Lower lobe of right lung (tissue), 2 donors: ENCODE measurements around the gene KANSL3. TPM values are rescaled to one million over a fixed set of nuclear protein-coding genes. Genes with fewer than 3 reads are reported as not detected.

ENCODE experiments used
- ATAC-seq, 2 donors: fragments of 200-7000 bp; cut with Tn5 transposase; one replicate each; pipeline ENCODE4 v1.9.1; 2020 to 2022; ENCODE audit warnings: mild to moderate bottlenecking in 2 of 2, moderate library complexity in 2 of 2
- DNase-seq: peaks from one replicate; pipeline ENCODE4 v3.0.0-alpha.2; 2020
- H3K27ac ChIP-seq: fragments of 200-600 bp; one replicate; pipeline ENCODE4 v1.8.0; 2022
- H3K27me3 ChIP-seq: fragments of 200-600 bp; one replicate; pipeline ENCODE4 v1.8.0; 2022; ENCODE audit warnings: low read depth
- H3K36me3 ChIP-seq: fragments of 200-600 bp; one replicate; pipeline ENCODE4 v1.8.0; 2022; ENCODE audit warnings: mild to moderate bottlenecking
- H3K4me1 ChIP-seq: fragments of 200-600 bp; one replicate; pipeline ENCODE4 v1.8.0; 2022
- H3K4me3 ChIP-seq: fragments of 200-600 bp; one replicate; pipeline ENCODE4 v1.8.0; 2022; ENCODE audit warnings: mild to moderate bottlenecking
- H3K9me3 ChIP-seq: fragments of 200-600 bp; one replicate; pipeline ENCODE4 v1.8.0; 2022
- CTCF ChIP-seq: fragments of 200-600 bp; IDR thresholded peaks from one replicate; pipeline ENCODE4 v1.8.0; 2022; ENCODE audit warnings: antibody characterized with exemption, mild to moderate bottlenecking
- intact Hi-C: fragments of 100-400 bp; cut with DNase I; formaldehyde crosslinking; loops from one replicate; pipeline ENCODE4 v1.11.0; 2022
- total RNA-seq: library from RNA; stranded (reverse); fragmentation: NEBNext Ultra II Directional; extraction: Animal tissue kit (Norgen Biotek cat#: 25700); gene quantifications from one replicate; pipeline ENCODE4 v1.2.1, GENCODE V29; 2021
- donor health status: DM: no; HTN: yes; CAD: no; lungs with severe emphysema.

KANSL3 gene
- total RNA-seq, 1 donor from 2014 or later = 45.0 TPM

- H3K9me3 ChIP-seq = no peaks in the 10 kb centered on the region
- no peaks in the 10 kb centered on the region for H3K4me1 ChIP-seq
- intact Hi-C loops = no loop called here
- no peak overlapping the region for H3K27ac ChIP-seq
- no peaks in the 10 kb centered on the region for H3K36me3 ChIP-seq
- TF ChIP-seq CTCF = no peak
- ATAC-seq = no peak
- no peak overlapping the region for H3K4me3 ChIP-seq
- H3K27me3 ChIP-seq = no peaks in the 10 kb centered on the region
- no peak for DNase-seq
Measured at GRCh38 chr2:96578731-96579130, 59.4 kb downstream of the KANSL3 start.

- ATAC-seq (no peak), DNase-seq (no peak)
- TF ChIP-seq CTCF = no peak
- intact Hi-C loops = no loop called here
- Histone ChIP-seq H3K9me3 (no peaks in the 10 kb centered on the region), H3K36me3 (no peaks in the 10 kb centered on the region), H3K27me3 (no peaks in the 10 kb centered on the region), H3K27ac (no peak overlapping the region), H3K4me1 (no peaks in the 10 kb centered on the region), H3K4me3 (no peak overlapping the region)
Measured at GRCh38 chr2:96577501-96577900, 60.6 kb downstream of the KANSL3 start.

GRCh38 chr2:96575785-96576456, 62.2 kb downstream of the KANSL3 start:
- no peaks in the 10 kb centered on the region for H3K9me3 ChIP-seq
- H3K4me1 ChIP-seq = no peaks in the 10 kb centered on the region
- DNase-seq (no peak), ATAC-seq (no peak)
- H3K27ac ChIP-seq = no peak overlapping the region
- no peak overlapping the region for H3K4me3 ChIP-seq
- no peaks in the 10 kb centered on the region for H3K27me3 ChIP-seq
- intact Hi-C loops = no loop called here
- no peak for TF ChIP-seq CTCF
- no peaks in the 10 kb centered on the region for H3K36me3 ChIP-seq

- ATAC-seq = no peak
- intact Hi-C loops = no loop called here
- Histone ChIP-seq H3K9me3 (no peaks in the 10 kb centered on the region), H3K27ac (no peak overlapping the region), H3K36me3 (no peaks in the 10 kb centered on the region), H3K4me1 (no peaks in the 10 kb centered on the region), H3K27me3 (no peaks in the 10 kb centered on the region), H3K4me3 (no peak overlapping the region)
- TF ChIP-seq CTCF = no peak
- no peak for DNase-seq
Measured at GRCh38 chr2:96574364-96574763, 63.7 kb downstream of the KANSL3 start.

- Histone ChIP-seq H3K27me3 (no peaks in the 10 kb centered on the region), H3K4me3 (no peak overlapping the region), H3K4me1 (no peaks in the 10 kb centered on the region), H3K9me3 (no peaks in the 10 kb centered on the region), H3K36me3 (no peaks in the 10 kb centered on the region), H3K27ac (no peak overlapping the region)
- intact Hi-C loops = no loop called here
- DNase-seq (no peak), ATAC-seq (no peak)
- TF ChIP-seq CTCF = no peak
Measured at GRCh38 chr2:96568094-96568493, 70.0 kb downstream of the KANSL3 start.
